ENCODE results near the gene AZI2.

Gene AZI2

GRCh38 chr3:28334552-28334951 is 14.1 kb downstream of the AZI2 start:
- no peak overlapping the region for H2BK120ac ChIP-seq (ENCODE audit: low read depth, low read length)
- H3K4me2 ChIP-seq (ENCODE audit: low read length) = no peak overlapping the region
- no peak overlapping the region for H2AK5ac ChIP-seq (ENCODE audit: low read length)
- H4K8ac ChIP-seq (ENCODE audit: low read depth, low read length) = no peak overlapping the region
- H3K56ac ChIP-seq (ENCODE audit: low read length) = no peak overlapping the region
- no peak overlapping the region for H3K18ac ChIP-seq (ENCODE audit: low read length)
- no peaks in the 10 kb centered on the region for H3K36me3 ChIP-seq (ENCODE audit: control insufficient read depth, insufficient read depth, low read length)
- no peak overlapping the region for H3K23ac ChIP-seq (ENCODE audit: low read length)
- no peaks in the 10 kb centered on the region for H3K27me3 ChIP-seq (ENCODE audit: insufficient read depth, low read length, poor library complexity)
- no peak overlapping the region for H4K5ac ChIP-seq (ENCODE audit: low read length)
- H3K4me3 ChIP-seq (ENCODE audit: low read length) = no peak overlapping the region
- no peak overlapping the region for H2BK5ac ChIP-seq (ENCODE audit: low read length)
- no peak overlapping the region for H2BK15ac ChIP-seq (replicated peaks; ENCODE audit: low read depth)
- DNase-seq = no peak
- no peaks in the 10 kb centered on the region for H3K79me2 ChIP-seq (ENCODE audit: control insufficient read depth, insufficient read depth, low read length)
- H3K27ac ChIP-seq (ENCODE audit: low read depth, low read length) = no peak overlapping the region
- no peaks in the 10 kb centered on the region for H3K4me1 ChIP-seq (ENCODE audit: control insufficient read depth, low read depth, low read length)
- no peaks in the 10 kb centered on the region for H3K79me1 ChIP-seq (ENCODE audit: low read length)
- no peak overlapping the region for H3K9ac ChIP-seq (ENCODE audit: low read length)
- H3K4ac ChIP-seq (ENCODE audit: low read depth, low read length) = no peak overlapping the region

- H3K79me2 ChIP-seq (ENCODE audit: control insufficient read depth, insufficient read depth, low read length) = no peaks in the 10 kb centered on the region
- H3K18ac ChIP-seq (ENCODE audit: low read length) = no peak overlapping the region
- H3K56ac ChIP-seq (ENCODE audit: low read length) = no peak overlapping the region
- no peak overlapping the region for H3K4me3 ChIP-seq (ENCODE audit: low read length)
- no peak overlapping the region for H3K4me2 ChIP-seq (ENCODE audit: low read length)
- H3K9ac ChIP-seq (ENCODE audit: low read length) = no peak overlapping the region
- no peak overlapping the region for H4K5ac ChIP-seq (ENCODE audit: low read length)
- H4K8ac ChIP-seq (ENCODE audit: low read depth, low read length) = no peak overlapping the region
- no CpG with 5 or more reads among the region's 4 CpGs for WGBS (ENCODE audit: extremely low coverage, insufficient coverage, low lambda C conversion rate)
- H3K27me3 ChIP-seq (ENCODE audit: insufficient read depth, low read length, poor library complexity) = no peaks in the 10 kb centered on the region
- no peak overlapping the region for H2BK15ac ChIP-seq (replicated peaks; ENCODE audit: low read depth)
- H3K79me1 ChIP-seq (ENCODE audit: low read length) = no peaks in the 10 kb centered on the region
- H3K4me1 ChIP-seq (ENCODE audit: control insufficient read depth, low read depth, low read length) = no peaks in the 10 kb centered on the region
- H2AK5ac ChIP-seq (ENCODE audit: low read length) = no peak overlapping the region
- peaks cover 2% of the 10 kb centered on the region for H3K36me3 ChIP-seq (ENCODE audit: control insufficient read depth, insufficient read depth, low read length)
- H3K4ac ChIP-seq (ENCODE audit: low read depth, low read length) = no peak overlapping the region
- no peak overlapping the region for H2BK5ac ChIP-seq (ENCODE audit: low read length)
- DNase-seq = peak; percentile 25
- no peak overlapping the region for H2BK120ac ChIP-seq (ENCODE audit: low read depth, low read length)
- no peak overlapping the region for H3K27ac ChIP-seq (ENCODE audit: low read depth, low read length)
- H3K23ac ChIP-seq (ENCODE audit: low read length) = no peak overlapping the region
Observed at GRCh38 chr3:28328188-28329151, 20.2 kb downstream of the AZI2 start.

- H3K56ac ChIP-seq (ENCODE audit: low read length) = no peak overlapping the region
- no peak overlapping the region for H3K18ac ChIP-seq (ENCODE audit: low read length)
- H3K4me3 ChIP-seq (ENCODE audit: low read length) = no peak overlapping the region
- no peak overlapping the region for H3K4ac ChIP-seq (ENCODE audit: low read depth, low read length)
- no peaks in the 10 kb centered on the region for H3K79me1 ChIP-seq (ENCODE audit: low read length)
- no peak overlapping the region for H2AK5ac ChIP-seq (ENCODE audit: low read length)
- no peaks in the 10 kb centered on the region for H3K79me2 ChIP-seq (ENCODE audit: control insufficient read depth, insufficient read depth, low read length)
- no peak overlapping the region for H4K5ac ChIP-seq (ENCODE audit: low read length)
- no peak overlapping the region for H3K23ac ChIP-seq (ENCODE audit: low read length)
- no peak overlapping the region for H4K8ac ChIP-seq (ENCODE audit: low read depth, low read length)
- no peaks in the 10 kb centered on the region for H3K27me3 ChIP-seq (ENCODE audit: insufficient read depth, low read length, poor library complexity)
- H3K36me3 ChIP-seq (ENCODE audit: control insufficient read depth, insufficient read depth, low read length) = peaks cover 2% of the 10 kb centered on the region
- no peak for DNase-seq
- H3K9ac ChIP-seq (ENCODE audit: low read length) = no peak overlapping the region
- no peak overlapping the region for H2BK15ac ChIP-seq (replicated peaks; ENCODE audit: low read depth)
- H3K27ac ChIP-seq (ENCODE audit: low read depth, low read length) = no peak overlapping the region
- H2BK5ac ChIP-seq (ENCODE audit: low read length) = no peak overlapping the region
- no peak overlapping the region for H2BK120ac ChIP-seq (ENCODE audit: low read depth, low read length)
- H3K4me1 ChIP-seq (ENCODE audit: control insufficient read depth, low read depth, low read length) = no peaks in the 10 kb centered on the region
- no CpG with 5 or more reads among the region's 2 CpGs for WGBS (ENCODE audit: extremely low coverage, insufficient coverage, low lambda C conversion rate)
- no peak overlapping the region for H3K4me2 ChIP-seq (ENCODE audit: low read length)
Observed at GRCh38 chr3:28326458-28326926, 22.1 kb downstream of the AZI2 start.

- WGBS (ENCODE audit: extremely low coverage, insufficient coverage, low lambda C conversion rate) = no CpG with 5 or more reads among the region's 1 CpG
- Histone ChIP-seq H3K23ac (ENCODE audit: low read length) (no peak overlapping the region), H2AK5ac (ENCODE audit: low read length) (no peak overlapping the region), H3K9ac (ENCODE audit: low read length) (no peak overlapping the region), H3K79me1 (ENCODE audit: low read length) (no peaks in the 10 kb centered on the region), H3K4me3 (ENCODE audit: low read length) (no peak overlapping the region), H3K27ac (ENCODE audit: low read depth, low read length) (no peak overlapping the region), H2BK5ac (ENCODE audit: low read length) (no peak overlapping the region), H3K79me2 (ENCODE audit: control insufficient read depth, insufficient read depth, low read length) (no peaks in the 10 kb centered on the region), H3K36me3 (ENCODE audit: control insufficient read depth, insufficient read depth, low read length) (peaks cover 2% of the 10 kb centered on the region), H3K27me3 (ENCODE audit: insufficient read depth, low read length, poor library complexity) (no peaks in the 10 kb centered on the region), H4K5ac (ENCODE audit: low read length) (no peak overlapping the region), H2BK15ac (replicated peaks; ENCODE audit: low read depth) (no peak overlapping the region), H3K18ac (ENCODE audit: low read length) (no peak overlapping the region), H3K4ac (ENCODE audit: low read depth, low read length) (no peak overlapping the region), H3K56ac (ENCODE audit: low read length) (no peak overlapping the region), H4K8ac (ENCODE audit: low read depth, low read length) (no peak overlapping the region), H3K4me2 (ENCODE audit: low read length) (no peak overlapping the region), H3K4me1 (ENCODE audit: control insufficient read depth, low read depth, low read length) (no peaks in the 10 kb centered on the region), H2BK120ac (ENCODE audit: low read depth, low read length) (no peak overlapping the region)
- no peak for DNase-seq
Observed at GRCh38 chr3:28322464-28322863, 26.2 kb downstream of the AZI2 start.

GRCh38 chr3:28320981-28321380 is 27.6 kb downstream of the AZI2 start:
- Histone ChIP-seq H3K4ac (ENCODE audit: low read depth, low read length) (no peak overlapping the region), H3K4me2 (ENCODE audit: low read length) (no peak overlapping the region), H3K56ac (ENCODE audit: low read length) (no peak overlapping the region), H3K4me1 (ENCODE audit: control insufficient read depth, low read depth, low read length) (no peaks in the 10 kb centered on the region), H3K23ac (ENCODE audit: low read length) (no peak overlapping the region), H3K27ac (ENCODE audit: low read depth, low read length) (no peak overlapping the region), H3K79me2 (ENCODE audit: control insufficient read depth, insufficient read depth, low read length) (no peaks in the 10 kb centered on the region), H3K79me1 (ENCODE audit: low read length) (no peaks in the 10 kb centered on the region), H3K18ac (ENCODE audit: low read length) (no peak overlapping the region), H3K4me3 (ENCODE audit: low read length) (no peak overlapping the region), H3K36me3 (ENCODE audit: control insufficient read depth, insufficient read depth, low read length) (peaks cover 2% of the 10 kb centered on the region), H4K5ac (ENCODE audit: low read length) (no peak overlapping the region), H2BK15ac (replicated peaks; ENCODE audit: low read depth) (no peak overlapping the region), H3K9ac (ENCODE audit: low read length) (no peak overlapping the region), H2BK120ac (ENCODE audit: low read depth, low read length) (no peak overlapping the region), H2AK5ac (ENCODE audit: low read length) (no peak overlapping the region), H3K27me3 (ENCODE audit: insufficient read depth, low read length, poor library complexity) (no peaks in the 10 kb centered on the region), H4K8ac (ENCODE audit: low read depth, low read length) (no peak overlapping the region), H2BK5ac (ENCODE audit: low read length) (no peak overlapping the region)
- no peak for DNase-seq

Data from mesendoderm (in vitro differentiated cells).